Calu3 (cell line): ENCODE results near the gene PIAS1. TPM values are rescaled to one million over a fixed set of nuclear protein-coding genes. Genes with fewer than 3 reads are reported as not detected.

Source experiments
- BruUV-seq: library from RNA; stranded (reverse); fragments of 400-500 nt; replicated peaks from 2 replicates; lab custom pipeline; 2021; lab: Mats Ljungman, UMichigan
- CTCF ChIA-PET: fragments of 300-600 bp; sonication (Branson Sonifier 250); formaldehyde crosslinking; loops from one replicate; lab custom pipeline; 2022; ENCODE audit warnings: antibody characterized with exemption; lab: Charles Lee
- DNase-seq: peaks from one replicate; pipeline ENCODE4 v3.0.0; 2022
- H3K27ac Mint-ChIP-seq: one replicate; pipeline ENCODE4 v1.8.0; 2022; ENCODE audit warnings: mixed read lengths; ENCODE audit not compliant: unreplicated experiment
- H3K27me3 Mint-ChIP-seq: one replicate; pipeline ENCODE4 v1.8.0; 2022; ENCODE audit warnings: mixed read lengths; ENCODE audit not compliant: unreplicated experiment
- H3K36me3 Mint-ChIP-seq: one replicate; pipeline ENCODE4 v1.8.0; 2022; ENCODE audit warnings: mild to moderate bottlenecking, moderate library complexity, mixed read lengths; ENCODE audit not compliant: insufficient read depth, unreplicated experiment
- H3K4me1 Mint-ChIP-seq: one replicate; pipeline ENCODE4 v1.8.0; 2022; ENCODE audit warnings: mild to moderate bottlenecking, low read depth, mixed read lengths; ENCODE audit not compliant: unreplicated experiment
- H3K4me3 Mint-ChIP-seq: one replicate; pipeline ENCODE4 v1.8.0; 2022; ENCODE audit warnings: mild to moderate bottlenecking, low read depth, moderate library complexity, mixed read lengths; ENCODE audit not compliant: unreplicated experiment
- H3K9me3 Mint-ChIP-seq: one replicate; pipeline ENCODE4 v1.8.0; 2022; ENCODE audit warnings: low read depth, mixed read lengths; ENCODE audit not compliant: unreplicated experiment
- CTCF ChIP-seq: fragments of 200-600 bp; IDR thresholded peaks from one replicate; pipeline ENCODE4 v1.8.0; 2022; ENCODE audit warnings: antibody characterized with exemption; ENCODE audit not compliant: unreplicated experiment
- intact Hi-C: fragments of 100-400 bp; cut with micrococcal nuclease; formaldehyde crosslinking; loops from one replicate; pipeline ENCODE4 v1.10.0; 2022; ENCODE audit not compliant: unreplicated experiment
- total RNA-seq: library from RNA; stranded (reverse); gene quantifications from 2 replicates; pipeline ENCODE4 v1.2.3, GENCODE V29; 2022

The PIAS1 gene
- total RNA-seq, 1 experiment from 2014 or later = 51.7 TPM

GRCh38 chr15:68078365-68078764, 24.2 kb downstream of the PIAS1 start:
- Mint-ChIP-seq H3K27ac (no peak overlapping the region), H3K4me1 (peaks cover 37% of the 10 kb centered on the region), H3K4me3 (no peak overlapping the region), H3K27me3 (no peaks in the 10 kb centered on the region), H3K36me3 (no peaks in the 10 kb centered on the region), H3K9me3 (no peaks in the 10 kb centered on the region)
- CTCF ChIA-PET = no interaction called here
- DNase-seq = no peak
- no TSS peak for BruUV-seq
- intact Hi-C loops = no loop called here
- no peak for TF ChIP-seq CTCF

GRCh38 chr15:68080334-68080733, 26.2 kb downstream of the PIAS1 start:
- BruUV-seq = no TSS peak
- TF ChIP-seq CTCF = no peak
- no peak overlapping the region for H3K4me3 Mint-ChIP-seq
- H3K4me1 Mint-ChIP-seq = peaks cover 29% of the 10 kb centered on the region
- H3K9me3 Mint-ChIP-seq = no peaks in the 10 kb centered on the region
- no peaks in the 10 kb centered on the region for H3K27me3 Mint-ChIP-seq
- CTCF ChIA-PET = interaction anchor here (1.0 kb wide), 1 partner anchor 24 kb away, joined by 3 read pairs; no protein-coding TSS in a partner anchor
- no peak for DNase-seq
- intact Hi-C loops = no loop called here
- H3K36me3 Mint-ChIP-seq = no peaks in the 10 kb centered on the region
- H3K27ac Mint-ChIP-seq = no peak overlapping the region

GRCh38 chr15:68080783-68081182, 26.7 kb downstream of the PIAS1 start:
- H3K4me1 Mint-ChIP-seq = peaks cover 29% of the 10 kb centered on the region
- no peak for TF ChIP-seq CTCF
- H3K9me3 Mint-ChIP-seq = no peaks in the 10 kb centered on the region
- H3K4me3 Mint-ChIP-seq = no peak overlapping the region
- BruUV-seq = no TSS peak
- DNase-seq = no peak
- H3K36me3 Mint-ChIP-seq = no peaks in the 10 kb centered on the region
- H3K27me3 Mint-ChIP-seq = no peaks in the 10 kb centered on the region
- CTCF ChIA-PET = no interaction called here
- intact Hi-C loops = no loop called here
- no peak overlapping the region for H3K27ac Mint-ChIP-seq

- Mint-ChIP-seq H3K9me3 (no peaks in the 10 kb centered on the region), H3K27me3 (no peaks in the 10 kb centered on the region), H3K27ac (no peak overlapping the region), H3K36me3 (no peaks in the 10 kb centered on the region), H3K4me3 (no peak overlapping the region), H3K4me1 (peaks cover 29% of the 10 kb centered on the region)
- intact Hi-C loops = no loop called here
- no peak for TF ChIP-seq CTCF
- no TSS peak for BruUV-seq
- DNase-seq = no peak
- CTCF ChIA-PET = interaction anchor here (0.5 to 0.8 kb wide), 2 partner anchors 18 to 44 kb away, joined by 4 read pairs; no protein-coding TSS in a partner anchor
These were observed 27.9 kb downstream of the PIAS1 start for GRCh38 chr15:68081869-68082505.
